HepG2 (cell line): Measurements from ENCODE around the gene ARHGAP26. TPM values are rescaled to one million over a fixed set of nuclear protein-coding genes. Genes with fewer than 3 reads are reported as not detected.

Experiments
- AGO2 ChIP-seq: fragments of 200-400 bp; formaldehyde crosslinking; optimal IDR thresholded peaks from 2 replicates; pipeline ENCODE3; 2017; ENCODE audit warnings: mild to moderate bottlenecking, low read depth, low read length, moderate library complexity
- ARNT2 ChIP-seq: sonication (generic); formaldehyde crosslinking; IDR thresholded peaks from 2 replicates; pipeline ENCODE4 v1.8.0; 2022; ENCODE audit warnings: mild to moderate bottlenecking, low read depth, missing genetic modification reagents, moderate library complexity
- BCL6 ChIP-seq: IDR thresholded peaks from 2 replicates; pipeline ENCODE4 v1.6.1; 2016; ENCODE audit warnings: missing genetic modification reagents, missing compliant biosample characterization
- FOSL1 ChIP-seq: sonication (generic); formaldehyde crosslinking; IDR thresholded peaks from 2 replicates; pipeline ENCODE4 v1.9.0; 2021; ENCODE audit warnings: missing genetic modification reagents, borderline replicate concordance
- FOXP1 ChIP-seq, 2 experiments: fragments of 450-650 bp in 1 of 2; IDR thresholded peaks; 2 replicates each; pipeline ENCODE4 v1.6.1; 2017 to 2018; ENCODE audit warnings: antibody characterized with exemption in 1 of 2
- HDAC1 ChIP-seq: sonication (generic); formaldehyde crosslinking; IDR thresholded peaks from 2 replicates; pipeline ENCODE4 v1.5.1; 2020; ENCODE audit warnings: mild to moderate bottlenecking, missing genetic modification reagents
- HDAC6 ChIP-seq: fragments of 200-600 bp; sonication (generic); IDR thresholded peaks from 2 replicates; pipeline ENCODE4 v1.7.0; 2017; ENCODE audit warnings: mild to moderate bottlenecking, antibody characterized with exemption, low read length, low read depth
- HIVEP1 ChIP-seq: sonication (generic); formaldehyde crosslinking; IDR thresholded peaks from 2 replicates; pipeline ENCODE4 v1.4.0; 2020; ENCODE audit warnings: mild to moderate bottlenecking, missing genetic modification reagents
- KDM6A ChIP-seq: IDR thresholded peaks from 2 replicates; pipeline ENCODE4 v1.6.1; 2016; ENCODE audit warnings: low read depth
- LRRFIP1 ChIP-seq: sonication (generic); formaldehyde crosslinking; conservative IDR thresholded peaks from 2 replicates; pipeline ENCODE4 v1.4.0; 2020; ENCODE audit warnings: missing genetic modification reagents
- MEF2D ChIP-seq: sonication (generic); formaldehyde crosslinking; IDR thresholded peaks from 2 replicates; pipeline ENCODE4 v1.5.1; 2020; ENCODE audit warnings: mild to moderate bottlenecking, missing genetic modification reagents
- PCBP1 ChIP-seq: fragments of 200-400 bp; formaldehyde crosslinking; IDR thresholded peaks from 2 replicates; pipeline ENCODE4 v1.6.1; 2017; ENCODE audit warnings: mild to moderate bottlenecking, low read depth, low read length, borderline replicate concordance
- POLR2AphosphoS5 ChIP-seq: IDR thresholded peaks from 2 replicates; pipeline ENCODE4 v1.6.1; 2012; ENCODE audit warnings: low read depth, low read length
- RAD21 ChIP-seq: fragments of 450-650 bp; formaldehyde crosslinking; IDR thresholded peaks from 2 replicates; pipeline ENCODE4 v1.5.0; 2020; ENCODE audit warnings: mild to moderate bottlenecking
- SPEN ChIP-seq: sonication (generic); formaldehyde crosslinking; IDR thresholded peaks from 2 replicates; pipeline ENCODE4 v1.5.1; 2020; ENCODE audit warnings: low read depth, mild to moderate bottlenecking, missing genetic modification reagents
- TARDBP ChIP-seq: sonication (generic); formaldehyde crosslinking; IDR thresholded peaks from 2 replicates; pipeline ENCODE4 v1.8.0; 2022; ENCODE audit warnings: mild to moderate bottlenecking, missing genetic modification reagents
- ZMAT3 ChIP-seq: sonication (generic); formaldehyde crosslinking; conservative IDR thresholded peaks from 2 replicates; pipeline ENCODE4 v1.7.0; 2021; ENCODE audit warnings: missing genetic modification reagents
- ZMAT5 ChIP-seq: sonication (generic); formaldehyde crosslinking; IDR thresholded peaks from 2 replicates; pipeline ENCODE4 v1.5.0; 2020; ENCODE audit warnings: mild to moderate bottlenecking, low read depth, missing genetic modification reagents, borderline replicate concordance
- ZNF17 ChIP-seq: sonication (generic); formaldehyde crosslinking; IDR thresholded peaks from 2 replicates; pipeline ENCODE4 v1.5.0; 2020; ENCODE audit warnings: mild to moderate bottlenecking, missing genetic modification reagents
- ZNF331 ChIP-seq: sonication (generic); formaldehyde crosslinking; IDR thresholded peaks from 2 replicates; pipeline ENCODE4 v1.4.0; 2020; ENCODE audit warnings: missing genetic modification reagents
- ZNF33A ChIP-seq: sonication (generic); formaldehyde crosslinking; IDR thresholded peaks from 2 replicates; pipeline ENCODE4 v1.5.1; 2020; ENCODE audit warnings: missing genetic modification reagents, mild to moderate bottlenecking, moderate library complexity, borderline replicate concordance
- ZNF530 ChIP-seq: sonication (generic); formaldehyde crosslinking; IDR thresholded peaks from 2 replicates; pipeline ENCODE4 v1.5.0; 2020; ENCODE audit warnings: low read depth, mild to moderate bottlenecking, missing genetic modification reagents
- ZNF7 ChIP-seq: IDR thresholded peaks from 2 replicates; pipeline ENCODE4 v1.6.1; 2016; ENCODE audit warnings: missing biosample characterization, missing genetic modification reagents
- ZSCAN22 ChIP-seq: sonication (generic); formaldehyde crosslinking; IDR thresholded peaks from 2 replicates; pipeline ENCODE4 v1.4.0; 2020; ENCODE audit warnings: mild to moderate bottlenecking, missing genetic modification reagents
- ZSCAN31 ChIP-seq: sonication (generic); formaldehyde crosslinking; IDR thresholded peaks from 2 replicates; pipeline ENCODE4 v1.5.0; 2020; ENCODE audit warnings: low read depth, mild to moderate bottlenecking, missing genetic modification reagents
- ZSCAN5A ChIP-seq: sonication (generic); formaldehyde crosslinking; IDR thresholded peaks from 2 replicates; pipeline ENCODE4 v1.8.0; 2022; ENCODE audit warnings: mild to moderate bottlenecking, missing genetic modification reagents, borderline replicate concordance
- polyA plus RNA-seq, 8 experiments: library from polyadenylated mRNA; depleted of rRNA in 3 of 8; stranded (reverse) in 7 of 8; unstranded in 1 of 8; fragments of >200 nt; fragmentation: Illumina TruSeq in 4 of 8; extraction: Trizol in 4 of 8; gene quantifications; 2 replicates each; pipeline versions ENCODE4 v1.2.1 to v1.2.3, GENCODE V29; 2011 to 2016; ENCODE audit warnings: low read depth in 4 of 8, missing spikeins in 1 of 8, mixed read lengths in 1 of 8; ENCODE audit not compliant: insufficient read depth in 1 of 8
- total RNA-seq, 5 experiments: library from RNA; depleted of rRNA; stranded (reverse); fragments of >200 nt; fragmentation: Illumina TruSeq; extraction: Trizol; gene quantifications; 2 replicates each; pipeline ENCODE4 v1.2.3, GENCODE V29; 2016; ENCODE audit warnings: low read depth in 1 of 5

The ARHGAP26 gene
- total and polyA plus RNA-seq, 2 of the 13 experiments (the other 11 are each of a cell fraction or from before 2014, with no cell fraction given): 9.6 to 18.2 TPM

- TF ChIP-seq TARDBP (CRISPR knock-in tag) (peak; percentile 59; the same call in 1 of the 2 replicates), LRRFIP1 (CRISPR knock-in tag) (no peak), ZNF7 (CRISPR knock-in tag) (no peak), MEF2D (no peak), ZNF331 (CRISPR knock-in tag) (peak; percentile 74), ZNF17 (CRISPR knock-in tag) (no peak), ZSCAN31 (CRISPR knock-in tag) (peak; percentile 11; the same call in 1 of the 2 replicates), BCL6 (CRISPR knock-in tag) (peak; percentile 85), ZNF530 (CRISPR knock-in tag) (no peak), FOXP1 (IDR thresholded peaks at IDR 0.05) (no peak), FOXP1 (CRISPR knock-in tag; IDR thresholded peaks at IDR 0.05) (peak; percentile 51; the same call in 1 of the 2 replicates), ZNF33A (CRISPR knock-in tag) (no peak), HDAC1 (peak; percentile 80), ZMAT5 (no peak), AGO2 (no peak), ZSCAN22 (CRISPR knock-in tag) (no peak), HDAC6 (no peak), FOSL1 (no peak), ZSCAN5A (CRISPR knock-in tag) (no peak), HIVEP1 (CRISPR knock-in tag) (no peak), ARNT2 (CRISPR knock-in tag) (peak; percentile 43; the same call in 1 of the 2 replicates), SPEN (CRISPR knock-in tag) (no peak), KDM6A (CRISPR knock-in tag) (peak; percentile 95), ZMAT3 (no peak), POLR2AphosphoS5 (peak; percentile 27; the same call in 1 of the 2 replicates), RAD21 (0 out of 2 replicates have a peak, but pooled peaks have one; percentile 21), PCBP1 (no peak)
These were observed 63.6 kb downstream of the ARHGAP26 start (continued) for GRCh38 chr5:142833517-142834449.
